ENCODE measurements around the gene KRTAP19-4. TPM values are rescaled to one million over a fixed set of nuclear protein-coding genes. Genes with fewer than 3 reads are reported as not detected.
"Not testable (repeated sequence)": the region's sequence is repeated elsewhere in the genome, so short reads cannot be mapped to it uniquely, and the experiment has no call there.

Gene KRTAP19-4
- total and polyA plus RNA-seq, 2 of the 13 experiments (the other 11 are each of a cell fraction or from before 2014, with no cell fraction given), result not detected

DNA sequence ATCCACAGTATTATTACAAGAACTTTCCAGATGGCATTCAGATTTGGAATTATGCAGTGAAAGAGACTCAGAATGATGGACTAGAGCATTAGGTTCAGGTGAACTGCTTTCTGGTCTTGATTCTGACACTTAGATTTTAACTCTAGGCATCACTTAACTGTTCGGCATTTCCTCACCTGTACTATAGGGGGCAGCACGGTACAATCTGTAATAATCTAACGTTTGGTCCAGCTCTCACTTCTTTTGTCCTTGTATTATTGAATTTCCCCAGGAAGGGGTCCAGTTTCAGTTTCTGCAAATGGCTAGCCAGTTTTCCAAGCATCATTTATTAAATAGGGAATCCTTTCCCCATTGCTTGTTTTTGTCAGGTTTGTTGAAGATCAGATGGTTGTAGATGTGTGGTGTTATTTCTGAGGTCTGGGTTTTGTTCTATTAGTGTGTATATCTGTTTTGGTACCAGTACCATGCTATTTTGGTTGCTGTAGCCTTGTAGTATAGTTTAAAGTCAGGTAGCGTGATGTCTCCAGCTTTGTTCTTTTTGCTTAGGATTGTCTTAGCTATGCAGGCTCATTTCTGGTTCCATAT, 8.7 kb upstream of the KRTAP19-4 start:
- CTCF ChIA-PET (ENCODE audit: low intra/inter-chr PET ratio, low total read pairs); in situ Hi-C loops (cut with HindIII; ENCODE audit: extremely low pct_ligation_motif_present, low pct_unique_long_range_greater_than_20kb); ATAC-seq; POLR2A ChIA-PET; intact Hi-C loops (cut with micrococcal nuclease; ENCODE audit: unreplicated experiment); H3K4me2 ChIP-seq (ENCODE audit: low read depth, low read length); H3K36me3 ChIP-seq (replicated peaks in 1 of 2; ENCODE audit: control insufficient read depth in 1 of 2, insufficient read depth in 2 of 2, low read length in 2 of 2); DNase-seq (ENCODE audit: low spot score); H3K79me2 ChIP-seq (ENCODE audit: insufficient read depth, low read length); FAIRE-seq; BruUV-seq (replicated peaks); H4K20me1 ChIP-seq (ENCODE audit: insufficient read depth, low read length); H3K27ac ChIP-seq (ENCODE audit: extremely low read length, insufficient read depth, low read length); H3K4me3 ChIP-seq (replicated peaks in 1 of 3; ENCODE audit: insufficient read depth in 1 of 3, low read depth in 2 of 3, low read length in 3 of 3); H2AFZ ChIP-seq (ENCODE audit: low read length); H3K9ac ChIP-seq (ENCODE audit: insufficient read depth, low read depth, low read length); H3K27me3 ChIP-seq (ENCODE audit: control insufficient read depth in 1 of 2, insufficient read depth in 2 of 2, low read length in 2 of 2); H3K4me1 ChIP-seq (ENCODE audit: insufficient read depth, low read length): not testable (repeated sequence)
- peaks cover 87% of the 10 kb centered on the region for H3K9me3 ChIP-seq (ENCODE audit: low read length)
- 3% methylated on average over 4 of the region's 4 CpGs for WGBS (ENCODE audit: low lambda C conversion rate)

- no peak for FAIRE-seq
- intact Hi-C loops (cut with micrococcal nuclease; ENCODE audit: unreplicated experiment), result no loop called here
- TF ChIP-seq GZF1 (CRISPR knock-in tag; IDR thresholded peaks at IDR 0.05), result no peak
- TF ChIP-seq FOXA1 (IDR thresholded peaks at IDR 0.05), result no peak
- TF ChIP-seq FOXA1 (CRISPR knock-in tag; IDR thresholded peaks at IDR 0.05), result no peak
- TF ChIP-seq RFX5 (IDR thresholded peaks at IDR 0.05; ENCODE audit: low read depth, low read length), result no peak
- TF ChIP-seq NR2C2 (CRISPR knock-in tag; IDR thresholded peaks at IDR 0.05; ENCODE audit: borderline replicate concordance), result no peak
- TF ChIP-seq, protein P1, sequence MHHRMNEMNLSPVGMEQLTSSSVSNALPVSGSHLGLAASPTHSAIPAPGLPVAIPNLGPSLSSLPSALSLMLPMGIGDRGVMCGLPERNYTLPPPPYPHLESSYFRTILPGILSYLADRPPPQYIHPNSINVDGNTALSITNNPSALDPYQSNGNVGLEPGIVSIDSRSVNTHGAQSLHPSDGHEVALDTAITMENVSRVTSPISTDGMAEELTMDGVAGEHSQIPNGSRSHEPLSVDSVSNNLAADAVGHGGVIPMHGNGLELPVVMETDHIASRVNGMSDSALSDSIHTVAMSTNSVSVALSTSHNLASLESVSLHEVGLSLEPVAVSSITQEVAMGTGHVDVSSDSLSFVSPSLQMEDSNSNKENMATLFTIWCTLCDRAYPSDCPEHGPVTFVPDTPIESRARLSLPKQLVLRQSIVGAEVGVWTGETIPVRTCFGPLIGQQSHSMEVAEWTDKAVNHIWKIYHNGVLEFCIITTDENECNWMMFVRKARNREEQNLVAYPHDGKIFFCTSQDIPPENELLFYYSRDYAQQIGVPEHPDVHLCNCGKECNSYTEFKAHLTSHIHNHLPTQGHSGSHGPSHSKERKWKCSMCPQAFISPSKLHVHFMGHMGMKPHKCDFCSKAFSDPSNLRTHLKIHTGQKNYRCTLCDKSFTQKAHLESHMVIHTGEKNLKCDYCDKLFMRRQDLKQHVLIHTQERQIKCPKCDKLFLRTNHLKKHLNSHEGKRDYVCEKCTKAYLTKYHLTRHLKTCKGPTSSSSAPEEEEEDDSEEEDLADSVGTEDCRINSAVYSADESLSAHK (CRISPR knock-in tag; IDR thresholded peaks at IDR 0.05; ENCODE audit: borderline replicate concordance), result no peak
- no peak for TF ChIP-seq ZNF30 (CRISPR knock-in tag; IDR thresholded peaks at IDR 0.05)
- TF ChIP-seq ZNF468 (CRISPR knock-in tag; IDR thresholded peaks at IDR 0.05), result no peak
- TF ChIP-seq IRF1 (CRISPR knock-in tag; IDR thresholded peaks at IDR 0.05; ENCODE audit: low read depth), result no peak
- no peak for TF ChIP-seq MAFK (conservative IDR thresholded peaks at IDR 0.05 in 1 of 2, IDR thresholded peaks at IDR 0.05 in 1 of 2; ENCODE audit: low read length in 2 of 2)
- no peak for TF ChIP-seq LRRFIP1 (CRISPR knock-in tag; conservative IDR thresholded peaks at IDR 0.05)
- TF ChIP-seq ZNF839 (CRISPR knock-in tag; IDR thresholded peaks at IDR 0.05; ENCODE audit: borderline replicate concordance), result no peak
- no peak for TF ChIP-seq ZNF619 (CRISPR knock-in tag; IDR thresholded peaks at IDR 0.05)
These were observed 5.1 kb upstream of the KRTAP19-4 start, which contains the start of gene KRTAP19-5 for GRCh38 chr21:30502041-30502440. Gene KRTAP19-5, minus strand, starts transcription at chr21:30502141. Its CDS starts 51 bp downstream, at chr21:30502090.

More at GRCh38 chr21:30502041-30502440, 5.1 kb upstream of the KRTAP19-4 start, which contains the start of gene KRTAP19-5:
- CTCF ChIA-PET (ENCODE audit: low intra/inter-chr PET ratio, low total read pairs), result no interaction called here
- no peaks in the 10 kb centered on the region for H4K20me1 ChIP-seq (ENCODE audit: insufficient read depth, low read length)
- no peak within 1 kb of the TSS for H2AFZ ChIP-seq (ENCODE audit: low read length)
- H3K9me3 ChIP-seq (ENCODE audit: low read length), result peaks cover 92% of the 10 kb centered on the region
- no peak within 1 kb of the TSS for H3K9ac ChIP-seq (ENCODE audit: insufficient read depth, low read depth, low read length)
- no peak within 1 kb of the TSS for H3K4me3 ChIP-seq (replicated peaks in 1 of 3; ENCODE audit: insufficient read depth in 1 of 3, low read depth in 2 of 3, low read length in 3 of 3)
- H3K27me3 ChIP-seq (ENCODE audit: control insufficient read depth in 1 of 2, insufficient read depth in 2 of 2, low read length in 2 of 2), result no peaks in the 10 kb centered on the region
- H3K36me3 ChIP-seq (replicated peaks in 1 of 2; ENCODE audit: control insufficient read depth in 1 of 2, insufficient read depth in 2 of 2, low read length in 2 of 2), result no peaks in the 10 kb centered on the region
- in situ Hi-C loops (cut with HindIII; ENCODE audit: extremely low pct_ligation_motif_present, low pct_unique_long_range_greater_than_20kb), result no loop called here
- H3K27ac ChIP-seq (ENCODE audit: extremely low read length, insufficient read depth, low read length), result no peak within 1 kb of the TSS
- ATAC-seq, result no peak
- no peaks in the 10 kb centered on the region for H3K4me1 ChIP-seq (ENCODE audit: insufficient read depth, low read length)
- H3K79me2 ChIP-seq (ENCODE audit: insufficient read depth, low read length), result no peaks in the 10 kb centered on the region
- H3K4me2 ChIP-seq (ENCODE audit: low read depth, low read length), result no peak within 1 kb of the TSS
- POLR2A ChIA-PET, result no interaction called here
- 3% methylated on average over 3 of the region's 6 CpGs for WGBS (ENCODE audit: low lambda C conversion rate)
- DNase-seq (ENCODE audit: low spot score), result no peak
- no TSS peak for BruUV-seq (replicated peaks)
